GM23248 (cell line): ENCODE results near the gene XRCC2. TPM values are rescaled to one million over a fixed set of nuclear protein-coding genes. Genes with fewer than 3 reads are reported as not detected.
A peak's percentile ranks its signal among the peaks of the same experiment; 100 is the strongest.

Experiments
- DNase-seq: peaks from one replicate; pipeline ENCODE4 v3.0.0-alpha.2; 2015
- H2AFZ ChIP-seq: fragments of 200-600 bp; sonication (generic); 2 replicates; pipeline ENCODE4 v1.6.1; 2016; ENCODE audit warnings: antibody characterized with exemption
- H3F3A ChIP-seq: fragments of 200-600 bp; sonication (generic); 2 replicates; pipeline ENCODE4 v1.6.1; 2016; ENCODE audit warnings: mild to moderate bottlenecking, antibody characterized with exemption, mixed run types; ENCODE audit not compliant: insufficient read depth
- H3K27ac ChIP-seq: fragments of 200-600 bp; sonication (generic); 2 replicates; pipeline ENCODE4 v1.5.1; 2016; ENCODE audit warnings: mild to moderate bottlenecking
- H3K27me3 ChIP-seq: fragments of 200-600 bp; sonication (generic); replicated peaks from 2 replicates; pipeline ENCODE4 v1.6.1; 2016; ENCODE audit warnings: mild to moderate bottlenecking; ENCODE audit not compliant: insufficient read depth
- H3K36me3 ChIP-seq: fragments of 200-600 bp; sonication (generic); 2 replicates; pipeline ENCODE4 v1.6.1; 2016; ENCODE audit warnings: low read depth, mild to moderate bottlenecking
- H3K4me1 ChIP-seq: fragments of 200-600 bp; sonication (generic); 2 replicates; pipeline ENCODE4 v1.6.1; 2016; ENCODE audit warnings: mild to moderate bottlenecking; ENCODE audit not compliant: insufficient read depth
- H3K4me2 ChIP-seq: fragments of 200-600 bp; sonication (generic); one replicate; pipeline ENCODE4 v1.6.1; 2016; ENCODE audit warnings: mild to moderate bottlenecking; ENCODE audit not compliant: unreplicated experiment
- H3K4me3 ChIP-seq: fragments of 200-600 bp; sonication (generic); 2 replicates; pipeline ENCODE4 v1.5.1; 2016; ENCODE audit warnings: mild to moderate bottlenecking
- H3K79me2 ChIP-seq: fragments of 200-600 bp; sonication (generic); 2 replicates; pipeline ENCODE4 v1.6.1; 2016; ENCODE audit warnings: mild to moderate bottlenecking; ENCODE audit not compliant: insufficient read depth
- H3K9ac ChIP-seq: fragments of 200-600 bp; sonication (generic); 2 replicates; pipeline ENCODE4 v1.6.1; 2016; ENCODE audit warnings: mild to moderate bottlenecking
- H3K9me2 ChIP-seq: fragments of 200-600 bp; sonication (generic); 2 replicates; pipeline ENCODE4 v1.6.1; 2016; ENCODE audit warnings: mixed run types, mild to moderate bottlenecking, moderate library complexity; ENCODE audit not compliant: insufficient read depth
- H3K9me3 ChIP-seq: fragments of 200-600 bp; sonication (generic); one replicate; pipeline ENCODE4 v1.6.1; 2017; ENCODE audit warnings: low read depth
- H4K20me1 ChIP-seq: fragments of 200-600 bp; sonication (generic); 2 replicates; pipeline ENCODE4 v1.6.0; 2016; ENCODE audit not compliant: insufficient read depth
- EZH2 ChIP-seq: fragments of 200-600 bp; sonication (generic); IDR thresholded peaks from 2 replicates; pipeline ENCODE4 v1.6.1; 2018; ENCODE audit warnings: antibody characterized with exemption, mild to moderate bottlenecking; ENCODE audit not compliant: insufficient read depth, poor library complexity, severe bottlenecking
- EZH2phosphoT487 ChIP-seq: fragments of 200-600 bp; sonication (generic); IDR thresholded peaks from 2 replicates; pipeline ENCODE4 v1.6.1; 2018; ENCODE audit warnings: antibody characterized with exemption, moderate library complexity, mild to moderate bottlenecking, low read depth; ENCODE audit not compliant: insufficient read depth
- WGBS, 2 experiments: methylation state at CpG; one replicate each; pipeline ENCODE4 v1.1.6; 2015 to 2017; ENCODE audit warnings: low lambda C conversion rate in 2 of 2, low coverage in 1 of 2; ENCODE audit errors: missing lambda C conversion rate in 2 of 2; 5-methylcytosine and 5-hydroxymethylcytosine counted together
- in situ Hi-C: fragments of 300-500 bp; cut with MboI; formaldehyde crosslinking; loops from 2 replicates; pipeline ENCODE4 v1.15.0; 2020
- polyA plus RNA-seq: library from polyadenylated mRNA; unstranded; fragments of >200 nt; fragmentation: Nextera tagmentation; extraction: Ambion mirVana; gene quantifications from 2 replicates; pipeline ENCODE4 v1.2.1, GENCODE V29; 2016
- total RNA-seq: library from RNA; depleted of rRNA; stranded (reverse); fragments of >200 nt; shearing (Covaris generic); gene quantifications from 2 replicates; pipeline ENCODE4 v1.2.3, GENCODE V29; 2014

The XRCC2 gene
- total and polyA plus RNA-seq, 2 experiments from 2014 or later: 1.1 to 1.4 TPM

DNA sequence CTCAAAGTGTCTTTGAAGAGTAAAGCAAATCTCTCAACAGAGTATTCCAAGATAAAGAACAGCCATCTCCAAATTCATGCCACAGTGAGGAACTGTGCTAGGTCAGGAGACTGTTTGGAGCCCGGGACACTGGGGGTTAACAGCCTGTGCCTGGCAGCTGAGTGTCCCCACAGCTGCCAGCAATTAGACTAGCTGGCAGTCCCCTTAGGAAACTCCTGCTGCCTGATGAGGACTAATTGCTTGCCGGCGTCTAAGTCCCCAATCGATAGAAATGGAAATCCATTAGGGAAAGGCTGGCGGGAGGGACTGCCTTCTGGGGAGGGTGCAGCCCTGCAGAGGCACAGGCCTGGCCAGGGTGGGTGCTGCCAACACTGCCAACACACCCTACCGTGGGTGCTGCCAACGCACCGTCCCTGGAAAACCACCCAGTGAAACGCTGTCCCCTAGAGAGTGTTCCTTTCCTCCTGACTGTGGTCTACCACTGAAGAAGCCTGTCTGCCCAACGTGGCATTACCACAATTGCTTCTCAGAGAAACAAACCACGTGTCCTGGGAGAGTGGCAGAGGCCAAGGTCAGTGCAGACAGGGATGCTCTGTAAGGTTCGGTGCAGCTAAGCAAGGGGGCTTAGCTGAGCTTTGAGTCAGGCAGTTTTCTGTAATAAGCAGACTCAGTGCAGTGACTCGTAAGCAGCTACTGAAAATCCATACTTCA lies 60.8 kb downstream of the XRCC2 start:
- no peaks in the 10 kb centered on the region for H3K79me2 ChIP-seq
- H3K27ac ChIP-seq: no peak overlapping the region
- H3F3A ChIP-seq: no peaks in the 10 kb centered on the region
- peak overlapping the region; percentile 2; the same call in 1 of the 2 replicates for H2AFZ ChIP-seq
- in situ Hi-C loops: no loop called here
- no peaks in the 10 kb centered on the region for H3K9me3 ChIP-seq
- no peak overlapping the region for H3K4me2 ChIP-seq
- no peak overlapping the region for H3K4me3 ChIP-seq
- no peak overlapping the region for H3K9ac ChIP-seq
- DNase-seq: peak; percentile 24
- H3K36me3 ChIP-seq: no peaks in the 10 kb centered on the region
- no peaks in the 10 kb centered on the region for H4K20me1 ChIP-seq
- H3K9me2 ChIP-seq: no peaks in the 10 kb centered on the region
- H3K27me3 ChIP-seq: no peaks in the 10 kb centered on the region
- 0 out of 2 replicates have a peak, but pooled peaks cover 5% of the 10 kb centered on the region for H3K4me1 ChIP-seq
- 8 to 13% methylated on average over 13 of the region's 13 CpGs for WGBS, 2 experiments
- TF ChIP-seq EZH2: no peak
- no peak for TF ChIP-seq EZH2phosphoT487

DNA sequence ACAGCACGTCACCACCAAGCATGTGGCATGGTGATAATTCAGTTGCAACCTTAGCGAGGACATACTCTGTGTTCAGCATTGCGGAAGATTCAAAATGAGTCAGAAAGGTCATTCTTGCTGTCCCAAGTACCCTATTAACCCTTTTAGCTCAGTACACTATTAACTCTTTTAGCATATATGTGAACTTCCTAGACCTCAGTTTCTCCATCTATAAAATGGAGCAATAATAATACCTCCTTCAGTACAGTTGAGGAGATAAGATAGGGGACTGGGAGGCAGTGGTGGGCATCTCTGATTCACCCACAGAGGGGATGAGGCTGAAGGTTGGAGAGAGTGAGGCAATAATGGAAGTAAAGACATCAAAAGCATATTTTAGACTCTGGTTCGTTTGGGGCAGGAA lies 67.3 kb downstream of the XRCC2 start:
- Histone ChIP-seq H3K9me2 (no peaks in the 10 kb centered on the region), H3K9ac (no peak overlapping the region), H3K27ac (no peak overlapping the region), H3K4me1 (no peaks in the 10 kb centered on the region), H3K9me3 (no peaks in the 10 kb centered on the region), H3K79me2 (no peaks in the 10 kb centered on the region), H3K4me3 (no peak overlapping the region), H3F3A (no peaks in the 10 kb centered on the region), H3K36me3 (no peaks in the 10 kb centered on the region), H2AFZ (no peak overlapping the region), H3K4me2 (no peak overlapping the region), H3K27me3 (no peaks in the 10 kb centered on the region; the same call in 1 of the 2 replicates), H4K20me1 (no peaks in the 10 kb centered on the region)
- in situ Hi-C loops: no loop called here
- TF ChIP-seq EZH2 (no peak), EZH2phosphoT487 (no peak)
- 54 to 67% methylated on average over 4 of the region's 4 CpGs for WGBS, 2 experiments
- DNase-seq: no peak

DNA sequence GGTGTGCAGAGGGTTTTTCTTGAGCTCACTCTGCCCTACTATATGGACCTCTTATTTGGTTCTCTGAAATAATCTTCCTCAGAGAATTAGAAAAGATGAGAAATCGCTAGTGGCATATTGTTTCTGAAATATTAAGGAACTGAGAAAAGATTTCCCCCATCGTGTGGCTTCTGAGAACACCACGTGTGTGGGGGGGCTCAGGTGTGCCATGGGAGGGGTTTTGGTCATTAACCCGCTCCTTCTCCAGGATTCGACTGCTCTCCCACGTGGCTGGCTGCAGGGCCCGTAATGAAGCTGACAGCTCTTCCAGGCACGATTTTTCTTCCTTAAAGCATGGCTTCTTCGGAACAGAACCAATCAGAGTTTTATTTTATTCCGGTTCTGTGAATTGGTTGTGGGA lies 67.7 kb downstream of the XRCC2 start:
- DNase-seq: no peak
- Histone ChIP-seq H3F3A (no peaks in the 10 kb centered on the region), H3K9me3 (no peaks in the 10 kb centered on the region), H3K4me1 (no peaks in the 10 kb centered on the region), H3K9me2 (no peaks in the 10 kb centered on the region), H3K4me2 (no peak overlapping the region), H3K79me2 (no peaks in the 10 kb centered on the region), H3K4me3 (no peak overlapping the region), H3K36me3 (no peaks in the 10 kb centered on the region), H3K9ac (no peak overlapping the region), H3K27me3 (no peaks in the 10 kb centered on the region; the same call in 1 of the 2 replicates), H2AFZ (no peak overlapping the region), H3K27ac (no peak overlapping the region), H4K20me1 (no peaks in the 10 kb centered on the region)
- in situ Hi-C loops: no loop called here
- 65 to 68% methylated on average over 10 of the region's 10 CpGs for WGBS, 2 experiments
- TF ChIP-seq EZH2: no peak
- TF ChIP-seq EZH2phosphoT487: no peak

DNA sequence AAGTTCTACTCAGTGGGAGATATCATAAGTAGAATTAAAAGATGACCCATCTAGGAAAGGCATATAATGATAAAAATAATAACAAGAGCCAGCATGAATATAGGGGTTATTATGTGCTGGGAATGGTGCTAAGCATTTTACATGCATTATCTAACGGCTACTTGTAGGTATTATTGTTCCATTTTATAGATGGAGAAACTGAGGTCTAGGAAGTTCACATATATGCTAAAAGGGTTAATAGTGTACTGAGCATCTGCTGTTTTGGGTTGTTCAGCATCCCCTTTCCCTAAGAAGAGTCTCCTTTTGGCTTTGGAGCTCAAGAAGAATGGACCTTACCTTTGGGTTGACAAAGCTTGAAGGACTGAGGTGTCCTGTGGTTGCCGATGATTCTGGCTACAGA lies 68.9 kb downstream of the XRCC2 start:
- WGBS, 2 experiments: 47 to 48% methylated on average over 2 of the region's 2 CpGs
- Histone ChIP-seq H3K36me3 (no peaks in the 10 kb centered on the region), H3K9me3 (no peaks in the 10 kb centered on the region), H3K9ac (no peak overlapping the region), H3F3A (no peaks in the 10 kb centered on the region), H4K20me1 (no peaks in the 10 kb centered on the region), H3K27ac (no peak overlapping the region), H3K4me3 (no peak overlapping the region), H3K4me1 (no peaks in the 10 kb centered on the region; the same call in 1 of the 2 replicates), H3K27me3 (no peaks in the 10 kb centered on the region; the same call in 1 of the 2 replicates), H2AFZ (no peak overlapping the region), H3K4me2 (no peak overlapping the region), H3K9me2 (no peaks in the 10 kb centered on the region), H3K79me2 (no peaks in the 10 kb centered on the region)
- TF ChIP-seq EZH2phosphoT487 (no peak), EZH2 (no peak)
- no peak for DNase-seq
- in situ Hi-C loops: no loop called here

DNA sequence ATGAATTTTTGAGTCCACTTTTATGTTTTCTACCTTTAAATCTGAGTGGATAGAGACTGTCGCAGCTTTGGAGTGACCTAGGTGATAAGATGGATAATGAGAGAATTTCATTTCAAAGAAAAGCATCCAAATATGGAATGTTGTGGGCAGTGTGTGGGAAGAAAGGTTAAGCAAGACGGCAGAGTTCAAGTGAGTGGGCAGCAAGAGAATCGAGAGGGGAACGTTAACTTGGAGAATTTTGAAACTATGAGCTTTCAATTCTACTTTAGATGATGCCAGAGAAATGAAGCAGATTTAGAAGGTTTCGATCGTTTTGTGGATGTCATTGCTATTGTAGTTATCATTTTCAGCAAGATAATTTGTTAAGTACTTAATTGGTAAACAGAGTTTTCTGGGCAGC lies 73.0 kb downstream of the XRCC2 start:
- TF ChIP-seq EZH2 (no peak), EZH2phosphoT487 (no peak)
- Histone ChIP-seq H4K20me1 (no peaks in the 10 kb centered on the region), H2AFZ (no peak overlapping the region), H3F3A (no peaks in the 10 kb centered on the region), H3K4me2 (peak overlapping the region; percentile 7), H3K9me3 (no peaks in the 10 kb centered on the region), H3K27ac (no peak overlapping the region), H3K36me3 (no peaks in the 10 kb centered on the region), H3K4me3 (no peak overlapping the region), H3K9me2 (no peaks in the 10 kb centered on the region), H3K9ac (no peak overlapping the region), H3K27me3 (no peaks in the 10 kb centered on the region), H3K79me2 (no peaks in the 10 kb centered on the region), H3K4me1 (peaks cover 1% of the 10 kb centered on the region)
- WGBS, 2 experiments: 60 to 65% methylated on average over 6 of the region's 6 CpGs
- in situ Hi-C loops: no loop called here
- DNase-seq: no peak
